Measurements from ENCODE around the gene KATNAL1.

Gene KATNAL1

DNA sequence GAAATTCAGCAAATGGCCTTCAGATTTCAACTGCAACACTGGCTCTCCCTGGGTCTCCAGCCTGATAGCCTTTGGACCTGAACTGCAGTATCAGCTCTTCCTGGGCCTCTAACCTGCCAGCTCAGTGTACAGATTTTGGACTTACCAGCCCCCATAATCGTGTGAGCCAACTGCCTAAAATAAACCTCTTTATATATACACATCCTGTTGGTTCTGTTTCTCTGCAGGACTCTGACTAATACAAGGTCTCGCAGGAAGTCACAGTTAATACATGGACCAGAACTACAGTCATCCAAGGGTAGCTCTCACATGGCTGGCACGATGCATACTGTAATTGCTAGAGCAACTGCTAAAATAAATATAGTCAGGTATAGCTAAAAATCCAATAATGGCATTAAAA, 85.1 kb downstream of the KATNAL1 start:
- CTCF ChIA-PET, result interaction anchor here (0.8 kb wide), 1 partner anchor 173 kb away, joined by 3 read pairs; no protein-coding TSS in a partner anchor
- TF ChIP-seq, protein P1, sequence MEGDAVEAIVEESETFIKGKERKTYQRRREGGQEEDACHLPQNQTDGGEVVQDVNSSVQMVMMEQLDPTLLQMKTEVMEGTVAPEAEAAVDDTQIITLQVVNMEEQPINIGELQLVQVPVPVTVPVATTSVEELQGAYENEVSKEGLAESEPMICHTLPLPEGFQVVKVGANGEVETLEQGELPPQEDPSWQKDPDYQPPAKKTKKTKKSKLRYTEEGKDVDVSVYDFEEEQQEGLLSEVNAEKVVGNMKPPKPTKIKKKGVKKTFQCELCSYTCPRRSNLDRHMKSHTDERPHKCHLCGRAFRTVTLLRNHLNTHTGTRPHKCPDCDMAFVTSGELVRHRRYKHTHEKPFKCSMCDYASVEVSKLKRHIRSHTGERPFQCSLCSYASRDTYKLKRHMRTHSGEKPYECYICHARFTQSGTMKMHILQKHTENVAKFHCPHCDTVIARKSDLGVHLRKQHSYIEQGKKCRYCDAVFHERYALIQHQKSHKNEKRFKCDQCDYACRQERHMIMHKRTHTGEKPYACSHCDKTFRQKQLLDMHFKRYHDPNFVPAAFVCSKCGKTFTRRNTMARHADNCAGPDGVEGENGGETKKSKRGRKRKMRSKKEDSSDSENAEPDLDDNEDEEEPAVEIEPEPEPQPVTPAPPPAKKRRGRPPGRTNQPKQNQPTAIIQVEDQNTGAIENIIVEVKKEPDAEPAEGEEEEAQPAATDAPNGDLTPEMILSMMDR (conservative IDR thresholded peaks at IDR 0.05; ENCODE audit: low read depth), result no peak
- POLR2A ChIA-PET (ENCODE audit: low non-redundant PET), result no interaction called here
- H3K27ac ChIP-seq, result no peak overlapping the region
- no peak for DNase-seq (ENCODE audit: low spot score)

DNA sequence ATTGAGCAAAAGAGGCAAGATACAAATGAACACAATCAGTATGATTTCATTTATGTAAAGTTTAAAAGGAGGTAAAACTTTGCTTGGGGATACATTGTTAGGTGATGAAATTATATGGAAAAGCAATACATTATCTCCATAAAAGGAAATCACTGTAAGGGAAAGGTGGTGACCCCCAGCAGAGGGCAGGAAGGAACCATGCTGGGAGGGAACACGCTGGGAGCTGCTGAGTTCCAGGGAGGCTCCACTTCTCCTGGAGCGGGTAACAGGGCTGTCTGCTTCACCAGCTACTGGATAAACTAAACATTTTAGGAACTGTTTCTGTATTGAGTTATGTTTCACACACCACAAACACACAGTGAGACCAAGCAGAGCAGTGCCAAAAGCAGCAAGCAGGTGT, 91.2 kb downstream of the KATNAL1 start:
- no peak overlapping the region for H3K27ac ChIP-seq
- CTCF ChIA-PET, result no interaction called here
- POLR2A ChIA-PET (ENCODE audit: low non-redundant PET), result no interaction called here
- TF ChIP-seq, protein P1 (conservative IDR thresholded peaks at IDR 0.05; ENCODE audit: low read depth), result no peak
- DNase-seq (ENCODE audit: low spot score), result no peak

DNA sequence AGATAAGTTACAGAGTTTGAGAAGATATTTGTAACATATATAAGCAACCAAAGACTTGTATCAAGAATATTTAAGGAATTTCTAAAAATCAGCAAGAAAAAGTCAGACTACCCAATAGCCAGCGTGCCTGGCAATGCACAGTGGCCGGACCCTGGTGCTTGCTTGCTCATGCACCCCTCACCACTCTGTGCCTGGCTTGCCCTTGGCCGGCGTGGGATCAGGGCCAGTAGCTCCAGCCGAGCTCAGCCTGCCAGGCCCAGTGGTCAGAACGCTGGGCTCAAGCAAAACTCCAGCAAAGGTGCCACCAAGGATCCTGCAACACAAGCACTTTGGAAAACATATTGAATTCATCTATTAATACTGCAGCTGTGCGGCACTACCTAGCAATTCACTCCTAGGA, 95.1 kb downstream of the KATNAL1 start:
- POLR2A ChIA-PET (ENCODE audit: low non-redundant PET), result no interaction called here
- H3K27ac ChIP-seq, result no peak overlapping the region
- CTCF ChIA-PET, result no interaction called here
- TF ChIP-seq, protein P1 (conservative IDR thresholded peaks at IDR 0.05; ENCODE audit: low read depth), result no peak
- DNase-seq (ENCODE audit: low spot score), result no peak

DNA sequence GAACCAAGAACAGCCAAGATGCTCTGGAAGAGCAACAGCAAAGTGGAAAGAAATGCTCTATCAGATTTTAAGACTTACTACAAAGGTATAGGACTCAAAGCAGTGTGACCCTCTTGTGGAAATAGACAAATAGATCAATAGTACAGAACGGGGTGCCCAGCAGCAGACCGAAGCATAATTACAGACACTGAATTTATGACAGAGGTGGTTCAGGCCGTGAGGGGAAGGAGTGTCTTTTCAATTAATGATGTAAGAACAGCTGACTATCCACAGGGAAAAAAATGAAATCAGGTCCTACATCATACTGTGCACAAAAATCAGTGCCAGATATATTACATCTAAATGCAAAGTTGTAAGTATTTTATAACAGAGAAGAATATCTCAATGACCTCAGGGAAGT, 95.6 kb downstream of the KATNAL1 start:
- H3K27ac ChIP-seq, result no peak overlapping the region
- CTCF ChIA-PET, result no interaction called here
- TF ChIP-seq, protein P1 (conservative IDR thresholded peaks at IDR 0.05; ENCODE audit: low read depth), result no peak
- no peak for DNase-seq (ENCODE audit: low spot score)
- POLR2A ChIA-PET (ENCODE audit: low non-redundant PET), result no interaction called here

DNA sequence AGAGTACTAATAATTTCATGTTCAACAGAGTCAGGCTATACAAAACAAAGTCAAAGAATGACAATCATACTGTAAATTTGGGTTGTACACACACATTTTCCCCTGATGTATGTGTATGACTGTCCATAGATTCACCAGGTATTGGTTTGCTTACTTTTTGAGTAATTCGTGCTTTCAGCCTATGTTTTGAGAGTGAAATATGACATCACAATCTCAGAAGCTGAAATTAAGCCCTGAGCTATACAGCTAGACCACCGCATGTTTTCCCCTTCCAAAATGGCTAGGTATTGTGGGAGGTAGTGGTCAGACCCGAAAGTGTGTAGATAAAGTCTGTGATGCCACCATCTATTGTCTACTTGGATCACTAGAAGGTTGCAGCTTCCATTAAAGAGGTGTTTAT, 102.8 kb downstream of the KATNAL1 start:
- CTCF ChIA-PET, result no interaction called here
- no peak overlapping the region for H3K27ac ChIP-seq
- POLR2A ChIA-PET (ENCODE audit: low non-redundant PET), result no interaction called here
- TF ChIP-seq, protein P1 (conservative IDR thresholded peaks at IDR 0.05; ENCODE audit: low read depth), result no peak
- no peak for DNase-seq (ENCODE audit: low spot score)

DNA sequence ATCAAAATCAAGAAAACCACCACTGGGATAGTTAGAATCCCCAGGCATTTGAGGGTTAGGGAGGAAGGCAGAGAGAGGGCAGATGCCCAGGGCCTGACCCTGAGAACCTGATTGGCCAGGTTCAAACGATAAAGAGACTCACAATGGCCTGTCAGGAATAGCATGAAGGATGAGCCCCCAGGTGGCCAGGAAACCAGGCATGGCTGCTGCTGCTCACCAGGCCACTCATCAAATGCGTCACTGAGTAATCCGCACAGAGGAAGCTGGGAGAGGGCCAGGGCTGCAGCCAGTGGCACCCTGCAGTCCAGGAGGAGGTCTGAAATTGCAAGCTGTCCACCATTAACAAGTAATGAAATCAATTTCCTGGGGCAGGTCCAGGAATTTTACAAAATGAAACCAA, 111.3 kb downstream of the KATNAL1 start:
- DNase-seq (ENCODE audit: low spot score), result no peak
- no peak overlapping the region for H3K27ac ChIP-seq
- TF ChIP-seq, protein P1 (conservative IDR thresholded peaks at IDR 0.05; ENCODE audit: low read depth), result no peak
- ChIA-PET CTCF (no interaction called here), POLR2A (ENCODE audit: low non-redundant PET) (no interaction called here)

DNA sequence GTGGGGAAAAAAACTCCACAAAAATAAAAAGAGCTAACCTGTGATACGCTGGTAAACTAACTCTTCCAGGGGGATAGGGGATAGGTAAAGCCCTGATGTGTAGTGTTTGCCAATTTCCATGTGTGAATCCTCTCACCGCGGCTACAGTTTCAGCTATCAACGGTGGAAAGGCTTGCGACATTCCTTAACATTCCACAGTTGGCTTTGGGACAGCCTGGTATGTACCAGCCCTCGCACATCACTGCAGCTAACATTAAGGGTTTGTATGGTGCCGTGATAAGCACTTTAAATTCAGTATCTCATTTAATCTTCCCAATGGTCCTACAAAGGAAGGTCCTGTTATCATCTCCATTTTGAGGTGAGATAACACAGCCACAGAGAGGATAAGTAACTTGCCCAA, 112.4 kb downstream of the KATNAL1 start:
- POLR2A ChIA-PET (ENCODE audit: low non-redundant PET), result interaction anchor here (1.3 kb wide), 1 partner anchor 227 kb away, joined by 3 read pairs; the partner anchor contains the start of gene UBE2L5
- CTCF ChIA-PET, result no interaction called here

More for the DNA sequence above, 112.4 kb downstream of the KATNAL1 start:
- DNase-seq (ENCODE audit: low spot score), result no peak
- H3K27ac ChIP-seq, result no peak overlapping the region
- TF ChIP-seq, protein P1 (conservative IDR thresholded peaks at IDR 0.05; ENCODE audit: low read depth), result no peak

Measured in RWPE1 (cell line).